SJSA1 (cell line): Measurements from ENCODE around the gene TTC16. TPM values are rescaled to one million over a fixed set of nuclear protein-coding genes. Genes with fewer than 3 reads are reported as not detected.

Source experiments
- DNase-seq, 2 experiments: peaks; one replicate each; pipeline ENCODE4 v3.0.0-alpha.2; 2015 to 2020; ENCODE audit warnings: low spot score in 2 of 2, low read depth in 1 of 2
- H3K27ac ChIP-seq: fragments of 250-450 bp; sonication (Bioruptor Pico); 2 replicates; pipeline ENCODE4 v1.5.1; 2020; ENCODE audit warnings: mild to moderate bottlenecking, moderate library complexity
- H3K27me3 ChIP-seq: fragments of 250-450 bp; sonication (Bioruptor Pico); replicated peaks from 2 replicates; pipeline ENCODE4 v1.5.1; 2020; ENCODE audit warnings: mild to moderate bottlenecking, moderate library complexity
- H3K36me3 ChIP-seq: fragments of 250-450 bp; sonication (Bioruptor Pico); 2 replicates; pipeline ENCODE4 v1.5.1; 2020; ENCODE audit warnings: mild to moderate bottlenecking
- H3K4me1 ChIP-seq: fragments of 250-450 bp; sonication (Bioruptor Pico); replicated peaks from 2 replicates; pipeline ENCODE4 v1.6.1; 2021; ENCODE audit warnings: mild to moderate bottlenecking
- H3K4me3 ChIP-seq: fragments of 250-450 bp; sonication (Bioruptor Pico); 2 replicates; pipeline ENCODE4 v1.5.1; 2020; ENCODE audit warnings: mild to moderate bottlenecking
- H3K9me3 ChIP-seq: fragments of 250-450 bp; sonication (Bioruptor Pico); replicated peaks from 2 replicates; pipeline ENCODE4 v1.5.1; 2020; ENCODE audit warnings: mild to moderate bottlenecking
- total RNA-seq: library from RNA; depleted of rRNA; stranded (reverse); fragments of >200 nt; shearing (Covaris generic); gene quantifications from 2 replicates; pipeline ENCODE4 v1.2.3, GENCODE V29; 2014

TTC16 gene
- total RNA-seq, 1 experiment from 2014 or later, result not detected

DNA sequence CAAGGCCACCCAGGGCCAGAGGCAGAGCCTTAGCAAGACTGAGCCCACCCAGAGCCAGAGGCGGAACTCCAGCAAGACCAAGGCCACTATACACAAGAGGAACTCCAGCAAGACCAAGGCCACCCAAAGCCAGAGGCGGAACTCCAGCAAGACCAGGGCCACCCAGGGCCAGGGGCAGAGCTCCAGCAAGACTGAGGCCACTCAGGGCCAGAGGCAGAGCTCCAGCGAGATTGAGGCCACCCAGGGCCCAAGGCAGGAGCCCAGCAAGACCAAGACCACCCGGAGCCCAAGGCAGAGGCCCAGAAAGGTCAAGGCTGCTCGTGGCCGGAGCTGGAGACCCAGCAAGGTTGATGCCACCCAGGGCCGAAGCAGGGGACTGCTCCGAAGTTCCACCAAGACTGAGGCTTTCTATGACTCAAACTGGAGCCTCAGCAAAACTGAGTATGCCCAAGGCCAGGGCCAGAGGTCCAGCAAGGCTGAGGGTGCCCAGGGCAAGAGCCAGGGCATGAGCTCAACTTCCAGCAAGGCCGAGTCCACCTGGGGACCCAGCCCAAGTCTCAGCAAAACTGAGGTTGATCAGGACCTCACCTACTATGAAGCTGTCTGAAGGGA is 15.0 kb downstream of the TTC16 start:
- Histone ChIP-seq H3K4me1 (peaks cover 60% of the 10 kb centered on the region), H3K27me3 (no peaks in the 10 kb centered on the region), H3K4me3 (no peak overlapping the region), H3K36me3 (peaks cover 29% of the 10 kb centered on the region), H3K9me3 (no peaks in the 10 kb centered on the region), H3K27ac (peak overlapping the region; percentile 70)
- DNase-seq, result peak; percentile 94 to 97

GRCh38 chr9:127731938-127732337 is 16.1 kb downstream of the TTC16 start:
- Histone ChIP-seq H3K4me3 (no peak overlapping the region), H3K27ac (peak overlapping the region; percentile 70), H3K36me3 (peaks cover 29% of the 10 kb centered on the region), H3K27me3 (no peaks in the 10 kb centered on the region), H3K9me3 (no peaks in the 10 kb centered on the region), H3K4me1 (peaks cover 60% of the 10 kb centered on the region)
- no peak for DNase-seq

DNA sequence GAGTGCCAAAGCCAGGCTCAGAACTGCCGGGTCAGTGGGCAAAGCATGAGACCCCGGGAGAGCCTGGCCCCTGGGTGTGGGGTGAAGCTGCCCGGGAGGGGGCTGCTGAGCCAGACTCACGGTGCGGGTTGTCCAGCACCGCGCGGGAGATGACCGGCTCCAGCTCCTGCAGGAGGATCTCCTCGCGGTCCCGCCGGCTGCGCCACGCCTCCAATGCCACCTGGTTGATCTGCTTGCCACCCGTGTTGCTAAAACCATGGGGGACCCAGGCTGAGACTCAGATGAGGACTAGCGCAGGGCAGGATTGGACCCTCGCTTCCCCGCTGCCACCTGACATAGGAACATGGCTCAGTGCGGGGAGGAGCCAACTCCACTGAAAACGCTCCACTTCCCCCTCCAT is 16.6 kb downstream of the TTC16 start:
- no peaks in the 10 kb centered on the region for H3K27me3 ChIP-seq
- H3K4me1 ChIP-seq, result peaks cover 60% of the 10 kb centered on the region
- no peaks in the 10 kb centered on the region for H3K9me3 ChIP-seq
- no peak overlapping the region for H3K4me3 ChIP-seq
- H3K27ac ChIP-seq, result peak overlapping the region; percentile 70
- DNase-seq, result no peak
- peaks cover 29% of the 10 kb centered on the region for H3K36me3 ChIP-seq

- no peaks in the 10 kb centered on the region for H3K27me3 ChIP-seq
- H3K4me3 ChIP-seq, result no peak overlapping the region
- peaks cover 60% of the 10 kb centered on the region for H3K4me1 ChIP-seq
- H3K27ac ChIP-seq, result no peak overlapping the region
- no peak for DNase-seq
- H3K9me3 ChIP-seq, result no peaks in the 10 kb centered on the region
- H3K36me3 ChIP-seq, result peaks cover 29% of the 10 kb centered on the region
Measured at GRCh38 chr9:127733614-127734013, 17.7 kb downstream of the TTC16 start.

DNA sequence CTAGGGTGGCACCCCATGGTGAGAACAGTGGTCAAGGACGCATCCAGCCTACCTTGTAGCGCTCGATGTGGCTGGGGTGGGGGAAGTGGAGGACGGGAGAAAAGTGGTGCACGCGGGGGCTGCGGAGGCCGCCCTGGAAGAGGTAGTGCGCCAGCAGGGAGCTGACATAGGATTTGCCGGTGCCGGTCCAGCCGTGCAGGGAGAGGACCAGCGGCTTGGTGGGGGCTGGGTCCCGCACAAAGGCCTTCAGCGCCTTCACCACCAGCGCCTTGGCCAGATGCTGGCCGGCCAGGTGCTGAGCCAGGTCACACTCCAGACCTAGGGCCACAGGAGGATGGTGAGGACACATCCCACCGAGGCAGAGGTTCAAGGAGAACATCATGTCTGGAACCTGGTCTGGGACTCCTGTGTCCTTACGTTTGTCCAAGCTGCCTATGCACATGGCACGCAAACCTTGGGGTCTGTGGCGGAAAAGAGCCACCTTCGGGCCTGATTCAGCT is 18.4 kb downstream of the TTC16 start:
- Histone ChIP-seq H3K4me1 (peaks cover 59% of the 10 kb centered on the region), H3K27me3 (no peaks in the 10 kb centered on the region), H3K9me3 (no peaks in the 10 kb centered on the region), H3K4me3 (peak overlapping the region; percentile 85), H3K36me3 (peaks cover 29% of the 10 kb centered on the region), H3K27ac (peak overlapping the region; percentile 92)
- no peak for DNase-seq

GRCh38 chr9:127734747-127735529 is 19.1 kb downstream of the TTC16 start, which contains the start of gene TOR2A:
Gene TOR2A (minus strand): TSS chr9:127735294. CDS start chr9:127735270, 24 bp downstream.
- Histone ChIP-seq H3K4me1 (peaks cover 54% of the 10 kb centered on the region), H3K27me3 (no peaks in the 10 kb centered on the region), H3K36me3 (peaks cover 27% of the 10 kb centered on the region), H3K27ac (peak within 1 kb of the TSS; percentile 92), H3K9me3 (no peaks in the 10 kb centered on the region), H3K4me3 (peak within 1 kb of the TSS; percentile 85)
- DNase-seq, result peak; percentile 97 to 99

- peak overlapping the region; percentile 92 for H3K27ac ChIP-seq
- no peak for DNase-seq
- no peaks in the 10 kb centered on the region for H3K27me3 ChIP-seq
- peaks cover 53% of the 10 kb centered on the region for H3K4me1 ChIP-seq
- peaks cover 27% of the 10 kb centered on the region for H3K36me3 ChIP-seq
- H3K9me3 ChIP-seq, result no peaks in the 10 kb centered on the region
- peak overlapping the region; percentile 85 for H3K4me3 ChIP-seq
Measured at GRCh38 chr9:127735530-127736185, 19.8 kb downstream of the TTC16 start.

DNA sequence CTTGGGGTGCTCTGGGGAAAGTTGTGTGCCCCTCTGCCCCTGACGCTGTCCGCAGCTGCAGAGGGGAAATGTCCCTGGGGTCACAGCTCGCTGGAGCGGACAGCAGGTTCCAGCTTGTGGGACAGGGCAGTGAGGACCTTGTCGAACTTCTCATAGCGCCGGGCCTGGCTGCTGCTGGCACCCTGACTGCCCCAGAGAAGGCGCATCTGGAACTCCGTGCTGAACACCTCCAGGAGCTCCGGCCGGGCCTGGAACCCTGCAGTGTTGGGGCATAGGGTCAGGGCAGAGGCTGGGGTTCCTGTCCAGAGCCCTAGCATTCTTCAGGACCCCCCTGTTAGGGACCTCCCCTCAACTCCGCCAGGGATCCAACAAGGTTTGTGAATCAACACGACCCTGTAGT is 22.8 kb downstream of the TTC16 start:
- H3K4me1 ChIP-seq, result peaks cover 32% of the 10 kb centered on the region
- H3K36me3 ChIP-seq, result peaks cover 7% of the 10 kb centered on the region
- H3K27me3 ChIP-seq, result no peaks in the 10 kb centered on the region
- H3K9me3 ChIP-seq, result no peaks in the 10 kb centered on the region
- H3K27ac ChIP-seq, result no peak overlapping the region
- DNase-seq, result no peak
- no peak overlapping the region for H3K4me3 ChIP-seq

DNA sequence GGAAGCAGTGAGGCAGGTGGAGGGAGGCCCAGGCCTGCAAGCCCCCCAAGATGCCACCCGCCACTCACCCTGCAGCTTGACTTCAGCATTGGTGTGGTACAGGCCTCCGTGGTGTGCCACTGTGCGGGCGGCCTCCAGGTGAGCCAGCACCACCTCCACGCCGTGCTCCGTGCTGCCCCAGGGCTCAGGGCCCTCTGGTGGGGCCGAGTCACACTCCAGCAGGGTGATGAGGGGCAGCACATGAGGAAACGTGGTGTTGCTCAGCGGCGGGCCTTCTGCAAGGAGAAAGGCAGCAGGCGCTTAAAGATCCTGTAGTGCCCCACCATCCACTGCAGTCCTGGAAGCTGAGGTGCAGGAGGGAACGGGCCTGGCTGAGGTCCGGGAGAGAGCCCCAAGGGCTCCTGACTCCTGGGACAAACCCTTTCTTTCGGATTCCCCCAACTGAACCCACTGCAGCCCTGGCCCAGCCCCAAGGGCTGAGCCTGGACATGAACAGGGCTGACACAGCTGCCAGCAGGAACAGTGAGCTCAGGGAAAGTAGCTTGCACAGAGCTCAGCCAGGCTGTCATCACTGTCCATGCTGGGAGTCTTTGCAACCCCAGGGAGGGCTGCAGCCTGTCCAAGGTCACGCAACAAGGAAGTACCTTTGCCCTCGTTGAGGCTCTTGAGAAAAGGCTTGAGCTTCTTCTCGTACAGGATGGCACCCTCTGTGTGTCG is 23.9 kb downstream of the TTC16 start:
- Histone ChIP-seq H3K36me3 (no peaks in the 10 kb centered on the region), H3K9me3 (no peaks in the 10 kb centered on the region), H3K27me3 (no peaks in the 10 kb centered on the region), H3K4me3 (no peak overlapping the region), H3K4me1 (peaks cover 21% of the 10 kb centered on the region), H3K27ac (no peak overlapping the region)
- DNase-seq, result no peak

- Histone ChIP-seq H3K36me3 (no peaks in the 10 kb centered on the region), H3K27ac (no peak overlapping the region), H3K27me3 (no peaks in the 10 kb centered on the region), H3K4me3 (no peak overlapping the region), H3K9me3 (no peaks in the 10 kb centered on the region), H3K4me1 (peaks cover 13% of the 10 kb centered on the region)
- DNase-seq, result no peak
Measured at GRCh38 chr9:127741831-127742434, 26.1 kb downstream of the TTC16 start.

DNA sequence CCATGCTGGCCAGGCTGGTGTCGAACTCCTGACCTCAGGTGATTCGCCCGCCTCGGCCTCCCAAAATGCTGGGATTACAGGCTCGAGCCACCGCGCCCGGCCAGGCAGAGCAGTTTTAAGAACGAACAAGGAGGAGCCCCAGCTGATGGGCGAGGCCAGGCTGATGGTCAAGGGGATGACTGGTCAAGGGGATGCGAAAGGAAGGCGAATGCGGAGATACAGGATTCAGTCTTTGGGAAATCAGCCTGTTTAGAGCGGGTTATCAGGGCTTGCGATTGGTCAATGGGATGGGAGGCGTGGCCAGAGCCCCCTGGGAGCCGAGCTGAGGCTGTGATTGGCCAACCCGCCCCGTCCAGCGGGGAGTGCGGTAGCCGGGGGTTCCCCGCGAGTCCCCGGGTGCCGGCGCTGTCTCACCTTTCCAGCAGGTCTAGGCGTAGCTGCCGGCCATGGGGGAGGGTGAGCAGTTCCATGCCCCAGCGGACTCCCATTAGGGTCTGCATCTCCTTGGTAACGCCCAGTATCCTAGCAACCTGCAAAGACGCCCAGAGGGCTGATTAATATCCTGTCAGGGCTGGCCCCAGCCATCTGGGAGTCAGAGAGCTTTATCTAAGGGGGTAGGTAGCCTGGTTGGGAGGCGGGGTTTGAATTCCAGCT is 26.7 kb downstream of the TTC16 start:
- Histone ChIP-seq H3K27ac (no peak overlapping the region), H3K36me3 (no peaks in the 10 kb centered on the region), H3K27me3 (no peaks in the 10 kb centered on the region), H3K9me3 (no peaks in the 10 kb centered on the region), H3K4me3 (no peak overlapping the region), H3K4me1 (peaks cover 13% of the 10 kb centered on the region)
- DNase-seq, result no peak

DNA sequence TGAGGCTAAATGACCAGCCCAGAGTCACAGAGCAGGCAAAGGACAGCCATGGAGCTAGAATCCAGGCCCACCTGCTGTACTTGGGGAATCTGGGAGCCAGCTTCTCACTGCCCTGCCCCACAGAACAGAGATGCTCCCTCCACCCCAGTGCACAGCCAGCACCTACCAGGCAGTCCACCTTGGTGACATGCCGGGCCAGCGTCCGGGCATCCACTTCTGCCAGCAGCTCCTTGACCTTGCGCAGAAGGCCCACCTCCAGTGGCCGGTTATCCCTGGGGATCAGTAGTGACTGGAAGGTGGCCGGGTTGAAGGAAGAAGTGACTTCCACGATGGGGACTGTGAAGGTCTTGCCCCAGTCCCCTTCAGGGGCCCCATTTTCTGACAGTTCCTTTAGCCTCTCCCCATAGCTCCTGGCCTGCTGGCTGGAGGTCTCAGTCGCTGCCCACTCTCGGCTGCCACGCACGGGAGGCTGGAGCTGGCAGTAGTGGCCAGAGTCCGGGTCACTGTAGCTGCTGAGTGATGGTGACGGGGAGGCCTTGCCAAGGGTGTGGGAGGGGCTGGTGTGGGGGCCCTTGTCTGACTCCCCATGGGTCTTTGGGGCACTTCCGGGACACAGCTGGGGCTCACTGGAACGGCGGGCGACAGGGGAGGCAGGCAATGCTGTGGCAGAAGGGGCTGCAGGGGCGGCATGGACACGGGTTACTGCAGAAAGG is 28.7 kb downstream of the TTC16 start:
- Histone ChIP-seq H3K9me3 (no peaks in the 10 kb centered on the region), H3K4me1 (peaks cover 13% of the 10 kb centered on the region), H3K4me3 (no peak overlapping the region), H3K36me3 (no peaks in the 10 kb centered on the region), H3K27ac (no peak overlapping the region), H3K27me3 (no peaks in the 10 kb centered on the region)
- no peak for DNase-seq
